Left cardiac atrium (tissue), 4 donors: ENCODE results near the gene FCER2. TPM values are rescaled to one million over a fixed set of nuclear protein-coding genes. Genes with fewer than 3 reads are reported as not detected.
A peak's percentile ranks its signal among the peaks of the same experiment; 100 is the strongest.

ENCODE experiments used
- ATAC-seq, 2 donors: fragments of 200-7000 bp; cut with Tn5 transposase; one replicate each; pipeline ENCODE4 v1.9.1; 2020; ENCODE audit warnings: mild to moderate bottlenecking in 2 of 2, moderate library complexity in 2 of 2
- DNase-seq: peaks from one replicate; pipeline ENCODE4 v3.0.0-alpha.2; 2020
- intact Hi-C, 2 donors: fragments of 100-400 bp; cut with DNase I; formaldehyde crosslinking; loops; one replicate each; pipeline versions ENCODE4 v1.14.1 to v1.15.1; 2022 to 2023
- total RNA-seq, 2 donors: library from RNA; stranded (reverse); fragmentation: NEBNext Ultra II Directional; extraction: Animal tissue kit (Norgen Biotek cat#: 25700); gene quantifications; one replicate each; pipeline ENCODE4 v1.2.1, GENCODE V29; 2021
- donor health status: DM: no; HTN: yes; CAD: no.
- donor health status: DM: no; HTN: yes; CAD: no; lungs with severe emphysema.
- donor health status: DM: yes; HTN: yes; CAD: no.
- donor health status: Dilated cardiomyopathy.

The FCER2 gene
- total RNA-seq, 2 donors from 2014 or later, result 0.31 to 1.7 TPM

DNA sequence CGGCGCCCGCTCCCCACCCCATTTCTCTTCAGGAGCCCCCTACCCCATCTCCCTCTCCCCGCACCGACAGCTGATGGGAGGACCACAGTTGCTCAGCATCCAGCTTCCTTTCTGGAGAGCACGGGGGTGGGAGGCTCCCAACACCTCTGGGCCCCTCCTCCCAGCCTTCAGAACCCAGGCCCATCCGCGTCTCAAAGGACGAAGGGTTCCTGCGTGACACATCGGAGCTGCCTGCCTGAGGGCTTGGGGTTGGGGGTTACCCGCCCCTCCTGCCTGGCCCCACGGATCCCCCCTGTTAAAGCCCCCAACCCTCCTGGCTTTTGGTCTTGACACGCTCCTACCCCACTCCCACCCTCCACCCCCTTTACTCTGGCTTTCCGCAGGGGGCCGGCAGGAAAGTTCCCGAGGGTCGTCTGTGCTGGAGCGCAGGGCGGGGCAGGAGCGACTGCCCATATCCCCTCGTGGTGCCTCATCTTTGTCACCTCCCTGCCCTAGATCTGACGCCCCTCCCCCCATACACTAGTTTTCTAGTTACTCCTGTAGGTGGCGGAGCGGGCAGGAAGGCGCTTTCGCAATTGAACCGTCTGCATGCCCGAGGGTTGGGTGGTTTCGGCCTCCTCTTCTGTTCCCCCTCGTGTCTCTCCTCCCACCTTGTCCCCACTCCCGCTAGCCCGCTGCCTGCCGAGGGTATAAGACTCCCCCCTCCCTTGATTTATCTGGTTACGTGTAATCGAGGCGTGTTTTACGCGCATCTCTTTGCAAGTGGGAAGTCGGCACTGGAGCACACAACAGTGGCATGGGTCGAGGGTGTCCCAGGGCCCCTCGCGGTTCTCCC lies 20.4 kb downstream of the FCER2 start:
- peak; percentile 83 for DNase-seq
- intact Hi-C loops, result loop anchor here (5.0 to 10.0 kb wide), 2 partner anchors 114 to 327 kb away; no protein-coding TSS in a partner anchor
- peak; percentile 73 to 77 for ATAC-seq

DNA sequence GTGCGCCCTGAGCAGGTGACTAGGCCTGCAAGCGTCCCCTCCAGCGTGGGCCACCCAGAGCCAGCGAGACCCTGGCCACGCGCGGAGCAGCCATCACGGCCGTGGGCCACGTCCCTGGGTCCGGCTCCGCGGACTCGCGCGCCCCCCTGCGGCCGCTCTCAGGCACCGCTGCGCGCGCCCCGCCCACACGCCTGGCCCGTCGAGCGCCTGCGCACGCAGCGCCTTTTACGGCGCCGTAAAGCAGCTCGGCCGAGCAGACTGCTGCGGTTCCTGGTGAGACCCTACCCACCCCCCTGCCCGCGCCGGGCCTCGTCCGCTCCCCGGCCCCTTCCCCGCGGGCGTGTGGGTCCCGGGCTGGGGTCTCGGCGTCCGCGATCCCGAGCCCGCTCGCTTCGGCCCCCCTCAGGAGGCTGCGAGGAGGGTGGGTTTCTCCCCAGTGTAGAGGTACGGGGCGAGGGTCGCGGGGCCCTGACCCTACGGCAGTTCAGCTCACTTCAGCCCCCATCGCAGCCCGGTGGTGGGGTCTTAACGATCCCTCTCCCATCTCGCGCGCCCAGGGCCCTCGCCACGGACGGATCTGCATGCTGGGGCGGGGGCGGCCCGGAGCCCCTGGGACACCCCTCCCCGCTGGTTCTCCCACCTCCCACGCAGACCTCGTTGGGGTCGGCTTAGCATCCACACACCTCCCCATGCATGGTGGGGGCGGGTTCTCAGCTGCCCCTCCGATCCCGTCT lies 21.2 kb downstream of the FCER2 start, which contains the start of gene TRAPPC5:
Gene TRAPPC5 (plus strand): TSS at position 228 of the 734 bp plus-strand sequence. CDS start 1,421 bp downstream, outside the sequence.
- DNase-seq, result peak; percentile 90
- intact Hi-C loops, result loop anchor here (5.0 to 10.0 kb wide), 2 partner anchors 113 to 326 kb away; no protein-coding TSS in a partner anchor

DNA sequence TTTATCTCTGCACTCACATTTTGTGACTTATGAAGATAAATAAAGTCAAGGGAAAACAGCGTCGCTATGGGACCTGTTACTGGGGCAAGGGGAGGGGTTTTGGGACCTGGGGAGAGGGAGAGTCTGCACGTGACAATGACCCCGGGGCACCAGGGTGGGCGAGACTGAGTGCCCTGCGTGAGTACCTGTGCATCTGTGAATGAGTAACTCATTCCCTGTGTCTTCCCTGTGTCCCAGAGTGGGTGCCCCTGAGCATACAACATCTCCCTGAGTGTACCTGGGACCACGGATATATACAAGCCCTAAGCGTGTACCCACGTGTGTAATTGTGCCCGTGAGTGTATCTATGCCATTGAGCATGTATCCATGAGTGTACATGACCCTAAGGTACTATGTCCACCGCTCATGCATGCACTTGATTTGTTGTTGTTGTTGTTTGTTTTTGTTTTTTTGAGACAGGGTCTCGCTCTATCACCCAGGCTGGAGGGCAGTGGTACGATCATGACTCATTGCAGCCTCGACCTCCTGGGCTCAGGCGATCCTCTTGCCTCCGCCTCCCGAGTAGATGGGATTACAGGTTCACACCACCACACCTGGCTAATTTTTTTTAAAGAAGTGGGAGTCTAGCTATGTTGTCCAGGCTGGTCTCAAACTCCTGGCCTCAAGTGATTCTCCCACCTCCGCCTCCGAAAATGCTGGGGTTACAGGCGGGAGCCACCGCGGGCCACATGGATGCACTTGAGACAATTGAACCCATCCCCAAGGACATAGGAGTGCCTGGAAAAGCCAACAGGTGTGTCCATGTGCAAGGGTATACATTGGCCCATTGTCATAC lies 21.9 kb downstream of the FCER2 start:
- intact Hi-C loops, result loop anchor here (5.0 to 10.0 kb wide), 2 partner anchors 113 to 325 kb away; no protein-coding TSS in a partner anchor
- ATAC-seq, result no peak
- no peak for DNase-seq

More for the DNA sequence above, 21.2 kb downstream of the FCER2 start, which contains the start of gene TRAPPC5:
- ATAC-seq, result peak; percentile 87 to 91

DNA sequence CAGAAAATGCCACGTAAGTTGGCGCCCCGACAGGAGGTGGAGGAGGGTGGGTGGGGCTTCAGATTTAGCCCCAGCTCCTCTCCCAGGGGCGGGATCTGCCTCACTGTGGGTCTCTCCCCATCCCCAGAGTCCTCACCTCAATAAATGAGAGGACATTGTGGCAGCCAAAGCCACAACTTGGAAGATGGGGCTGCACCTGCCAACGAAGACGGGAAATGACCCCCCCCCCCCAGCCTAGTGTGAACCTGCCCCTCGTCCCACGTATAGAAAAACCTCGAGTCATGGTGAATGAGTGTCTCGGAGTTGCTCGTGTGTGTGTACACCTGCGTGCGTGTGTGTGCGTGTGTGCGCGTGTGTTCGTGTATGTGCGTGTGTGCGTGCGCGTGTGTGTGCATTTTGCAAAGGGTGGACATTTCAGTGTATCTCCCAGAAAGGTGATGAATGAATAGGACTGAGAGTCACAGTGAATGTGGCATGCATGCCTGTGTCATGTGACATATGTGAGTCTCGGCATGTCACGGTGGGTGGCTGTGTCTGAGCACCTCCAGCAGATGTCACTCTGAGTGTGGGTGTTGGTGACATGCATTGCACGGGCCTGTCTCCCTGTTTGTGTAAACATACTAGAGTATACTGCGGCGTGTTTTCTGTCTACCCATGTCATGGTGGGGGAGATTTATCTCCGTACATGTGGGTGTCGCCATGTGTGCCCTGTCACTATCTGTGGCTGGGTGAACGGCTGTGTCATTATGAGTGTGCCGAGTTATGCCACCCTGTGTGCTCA lies 22.8 kb downstream of the FCER2 start:
- intact Hi-C loops, result loop anchor here in 1 of 2 donors (10.0 kb wide), 1 partner anchor 324 kb away; no protein-coding TSS in a partner anchor
- DNase-seq (no peak), ATAC-seq (no peak)

DNA sequence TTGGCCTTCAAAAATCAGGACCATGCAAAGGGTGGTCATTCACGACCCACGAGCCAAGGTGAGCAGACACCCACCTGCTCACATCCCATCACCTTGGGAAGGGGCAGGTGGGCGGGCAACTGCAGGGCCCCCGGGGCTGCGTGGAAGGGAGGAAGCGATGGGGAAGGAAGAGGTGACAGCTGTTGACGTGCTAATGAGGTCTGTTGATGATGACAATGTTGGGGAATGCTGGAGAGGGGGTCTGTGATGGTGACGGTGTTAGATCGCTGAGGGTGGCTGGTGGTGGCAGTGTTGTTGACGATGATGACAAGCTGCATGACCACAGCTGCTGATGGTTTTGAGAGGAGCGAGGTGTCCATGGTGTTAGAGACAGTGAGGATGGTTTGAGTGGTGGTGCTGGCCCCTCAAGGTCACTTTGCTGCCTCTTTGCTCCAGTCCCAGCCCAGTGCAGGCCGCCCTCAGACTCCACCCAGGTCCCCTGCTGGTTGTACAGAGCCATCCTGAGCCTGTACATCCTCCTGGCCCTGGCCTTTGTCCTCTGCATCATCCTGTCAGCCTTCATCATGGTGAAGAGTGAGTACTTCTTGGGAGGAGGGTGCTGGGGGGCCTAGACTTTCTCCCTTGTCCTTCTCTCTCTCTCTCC lies 24.1 kb downstream of the FCER2 start:
- intact Hi-C loops, result loop anchor here in 1 of 2 donors (10.0 kb wide), 1 partner anchor 323 kb away; no protein-coding TSS in a partner anchor
- DNase-seq, result no peak
- no peak for ATAC-seq

DNA sequence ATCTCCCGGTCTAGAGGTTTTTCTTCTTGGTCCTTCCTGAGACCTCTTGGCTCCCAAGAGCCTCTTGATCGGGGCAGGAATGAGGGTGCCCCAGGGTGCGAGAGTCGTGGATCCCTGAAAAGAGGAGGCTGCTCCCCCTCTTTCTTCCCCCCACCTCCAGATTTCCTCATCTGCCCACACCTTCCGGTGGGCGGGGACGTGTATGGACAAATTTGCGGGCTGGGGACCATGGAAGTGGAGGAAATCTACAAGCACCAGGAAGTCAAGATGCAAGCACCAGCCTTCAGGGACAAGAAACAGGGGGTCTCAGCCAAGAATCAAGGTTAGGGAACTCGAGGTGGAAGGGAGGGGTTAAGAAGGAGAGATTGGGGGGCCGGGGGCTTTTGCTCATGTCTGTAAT lies 25.1 kb downstream of the FCER2 start, which contains the start of gene MCEMP1:
Gene MCEMP1 (plus strand): TSS at position 237 of the 400 bp plus-strand sequence. CDS start 31 bp downstream, at position 268.
- ATAC-seq, result no peak
- intact Hi-C loops, result loop anchor here in 1 of 2 donors (10.0 kb wide), 1 partner anchor 322 kb away; no protein-coding TSS in a partner anchor

DNA sequence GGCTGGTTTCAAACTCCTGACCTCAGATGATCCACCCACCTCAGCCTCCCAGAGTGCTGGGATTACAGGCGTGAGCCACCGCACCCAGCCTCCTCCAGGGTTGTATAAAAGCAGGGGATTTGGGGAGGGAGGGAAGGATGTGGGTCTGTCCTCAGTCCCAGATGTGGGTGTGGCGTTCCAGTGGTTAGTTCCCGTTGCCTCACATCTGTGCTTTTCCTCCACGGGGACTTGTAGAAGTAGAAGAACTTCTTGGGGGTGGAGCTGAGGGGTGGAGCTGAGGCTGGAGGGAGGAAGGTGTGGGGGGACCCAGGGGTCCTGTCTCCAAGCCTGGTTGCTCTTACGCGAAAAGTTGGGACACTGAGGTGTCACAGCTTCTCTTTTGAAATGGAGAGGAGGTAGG lies 25.6 kb downstream of the FCER2 start:
- DNase-seq (no peak), ATAC-seq (no peak)
- intact Hi-C loops, result loop anchor here in 1 of 2 donors (10.0 kb wide), 1 partner anchor 322 kb away; no protein-coding TSS in a partner anchor

More for the DNA sequence above, 25.1 kb downstream of the FCER2 start, which contains the start of gene MCEMP1:
- no peak for DNase-seq

DNA sequence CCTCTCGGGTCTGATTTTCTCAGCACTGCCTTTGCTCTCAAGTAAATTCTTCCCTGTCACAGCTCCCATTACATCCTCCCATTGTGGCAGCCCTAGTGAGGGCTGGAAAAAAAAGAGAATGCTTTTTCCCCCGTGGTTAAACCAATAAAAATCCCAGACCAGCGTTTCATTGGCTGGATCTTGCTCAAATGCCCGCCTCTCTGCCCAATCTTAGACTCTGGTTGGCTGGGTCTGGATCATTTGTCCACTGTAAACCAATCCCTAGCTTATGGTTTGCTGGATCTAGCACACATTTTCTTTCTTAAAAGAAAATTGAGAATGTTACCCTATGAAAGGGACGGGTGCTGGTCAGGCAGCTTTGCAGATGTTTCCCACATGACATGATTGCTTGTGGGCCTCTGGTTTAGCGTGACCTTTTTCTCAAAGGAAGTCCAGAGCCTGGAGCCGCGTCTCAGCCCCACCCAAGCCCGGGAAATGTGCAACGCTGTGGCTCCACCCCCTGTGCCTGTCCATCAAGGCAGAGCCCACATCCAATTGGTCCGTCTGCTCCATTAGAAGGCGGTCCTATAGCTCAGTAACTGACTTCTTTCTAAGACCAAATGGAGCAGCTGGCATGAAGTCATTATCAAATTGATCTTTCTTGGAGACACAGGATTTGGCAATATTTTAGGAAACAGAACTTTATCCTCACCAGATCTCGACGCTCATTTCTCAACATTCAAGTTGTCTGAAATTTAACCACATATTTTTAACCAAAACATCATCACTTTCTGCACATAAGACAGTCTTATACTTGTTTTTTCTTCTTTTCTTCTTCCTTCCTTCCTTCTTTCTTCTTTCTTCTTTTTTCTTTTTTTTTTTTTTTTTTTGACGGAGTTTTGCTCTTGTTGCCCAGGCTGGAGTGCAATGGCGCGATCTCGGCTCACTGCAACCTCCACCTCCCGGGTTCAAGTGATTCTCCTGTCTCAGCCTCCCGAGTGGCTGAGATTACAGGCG lies 27.6 kb downstream of the FCER2 start:
- DNase-seq (peak; percentile 67), ATAC-seq (peak; percentile 82 to 86)
- intact Hi-C loops, result loop anchor here in 1 of 2 donors (10.0 kb wide), 1 partner anchor 320 kb away; no protein-coding TSS in a partner anchor

DNA sequence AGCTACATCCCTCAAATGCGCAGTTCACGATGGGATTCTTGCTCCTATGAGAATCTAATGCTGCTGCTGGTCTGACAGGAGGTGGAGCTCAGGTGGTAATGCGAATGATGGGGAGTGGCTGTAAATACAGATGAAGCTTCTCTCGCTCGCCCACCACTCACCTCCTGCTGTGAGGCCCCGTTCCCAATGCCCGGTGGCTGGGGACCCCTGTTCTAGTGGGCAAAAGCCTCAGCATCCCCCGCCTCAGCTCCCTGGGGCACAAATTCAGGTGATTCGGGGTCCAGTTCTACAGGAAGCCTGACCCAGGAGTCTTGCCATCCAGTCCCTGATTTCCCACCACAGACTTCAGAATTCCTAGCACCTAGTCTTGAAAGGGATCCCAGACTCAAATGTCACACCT lies 29.4 kb downstream of the FCER2 start:
- DNase-seq (no peak), ATAC-seq (no peak)
- intact Hi-C loops, result loop anchor here in 1 of 2 donors (10.0 kb wide), 1 partner anchor 318 kb away; no protein-coding TSS in a partner anchor

DNA sequence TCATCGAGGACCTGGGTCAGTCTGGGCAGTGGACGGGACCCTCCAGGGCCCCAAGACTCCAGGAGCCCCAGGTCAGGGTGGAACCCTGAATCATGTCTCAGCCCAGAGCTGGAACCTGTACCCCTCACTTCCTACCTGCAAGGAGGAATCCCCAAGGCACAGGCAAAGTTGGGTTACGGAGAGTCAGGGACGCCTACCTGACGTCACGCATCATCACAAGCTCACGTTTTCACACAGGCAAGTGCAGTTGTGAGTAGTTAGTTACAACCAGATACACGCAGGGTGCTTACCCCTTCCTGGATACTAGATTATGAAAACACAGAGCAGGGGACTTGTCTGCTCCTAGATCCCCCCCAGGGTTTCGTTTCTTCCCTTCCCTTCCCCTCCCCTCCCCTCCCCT lies 31.1 kb downstream of the FCER2 start:
- intact Hi-C loops, result loop anchor here in 1 of 2 donors (10.0 kb wide), 1 partner anchor 316 kb away; no protein-coding TSS in a partner anchor
- DNase-seq (no peak), ATAC-seq (no peak)

DNA sequence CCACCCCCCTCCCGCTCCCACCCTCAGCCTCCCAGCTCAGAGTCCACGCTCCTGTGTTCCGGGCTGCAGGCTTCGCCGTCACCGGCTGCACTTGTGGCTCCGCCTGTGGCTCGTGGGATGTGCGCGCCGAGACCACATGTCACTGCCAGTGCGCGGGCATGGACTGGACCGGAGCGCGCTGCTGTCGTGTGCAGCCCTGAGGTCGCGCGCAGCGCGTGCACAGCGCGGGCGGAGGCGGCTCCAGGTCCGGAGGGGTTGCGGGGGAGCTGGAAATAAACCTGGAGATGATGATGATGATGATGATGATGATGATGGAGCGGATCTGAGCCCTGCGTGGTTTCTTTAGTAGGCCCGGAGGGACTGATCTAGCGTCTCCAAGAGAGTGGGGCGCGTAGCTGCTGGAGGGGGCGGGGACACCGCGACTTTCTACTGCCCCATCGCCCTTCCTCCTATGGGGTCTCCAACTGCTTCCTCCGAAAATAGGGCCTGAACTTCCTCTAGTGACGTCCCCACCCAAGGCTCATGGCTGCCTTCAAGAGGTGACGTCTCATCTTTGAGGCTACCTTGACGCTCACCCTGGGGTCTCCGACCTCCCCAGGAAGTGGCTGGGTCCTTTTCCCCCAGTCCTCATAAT lies 31.7 kb downstream of the FCER2 start:
- no peak for ATAC-seq
- DNase-seq, result no peak
- intact Hi-C loops, result loop anchor here in 1 of 2 donors (10.0 kb wide), 1 partner anchor 315 kb away; no protein-coding TSS in a partner anchor

DNA sequence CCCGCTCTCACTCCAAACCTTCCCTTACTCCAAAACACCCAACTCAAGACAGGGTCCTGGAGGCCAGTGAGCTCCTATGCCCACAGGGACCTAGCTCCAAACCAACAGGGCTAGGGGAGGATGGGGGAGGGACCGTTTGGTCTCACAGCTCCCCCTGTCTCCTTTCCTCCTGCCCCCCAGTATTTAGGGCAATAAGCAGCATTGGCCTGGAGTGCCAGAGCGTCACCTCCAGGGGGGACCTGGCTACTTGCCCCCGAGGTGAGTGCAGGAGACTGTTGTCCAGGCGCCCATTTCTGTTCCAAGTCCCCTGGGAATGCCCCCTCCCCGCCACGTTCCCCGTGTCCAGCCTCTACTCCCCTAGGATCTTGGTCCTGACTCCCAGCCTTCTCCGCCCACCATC lies 32.3 kb downstream of the FCER2 start:
- intact Hi-C loops, result loop anchor here in 1 of 2 donors (10.0 kb wide), 1 partner anchor 315 kb away; no protein-coding TSS in a partner anchor
- no peak for ATAC-seq
- DNase-seq, result no peak

DNA sequence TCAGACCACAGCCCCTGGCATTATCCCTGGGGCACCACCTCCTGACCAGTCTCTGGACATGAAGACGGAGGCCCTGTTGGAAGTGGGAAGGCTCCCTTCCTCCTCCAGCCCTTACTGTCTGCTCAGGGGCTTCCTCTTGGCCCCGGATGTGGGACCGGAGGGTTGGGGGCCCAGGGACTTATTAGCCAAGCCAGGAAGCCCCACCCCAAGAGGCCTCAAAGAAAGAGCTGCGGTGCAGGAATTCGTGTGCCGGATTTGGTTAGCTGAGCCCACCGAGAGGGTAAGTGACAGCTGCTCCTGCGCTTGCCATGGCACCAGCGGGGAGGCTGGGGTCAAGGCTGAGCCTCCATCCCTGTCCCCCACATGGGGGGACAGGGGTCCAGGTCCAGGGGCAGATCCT lies 33.1 kb downstream of the FCER2 start, which contains the start of gene RETN:
Gene RETN (plus strand): TSS at position 208 of the 400 bp plus-strand sequence. CDS start 278 bp downstream, outside the sequence.
- ATAC-seq (no peak), DNase-seq (no peak)
- intact Hi-C loops, result no loop called here

DNA sequence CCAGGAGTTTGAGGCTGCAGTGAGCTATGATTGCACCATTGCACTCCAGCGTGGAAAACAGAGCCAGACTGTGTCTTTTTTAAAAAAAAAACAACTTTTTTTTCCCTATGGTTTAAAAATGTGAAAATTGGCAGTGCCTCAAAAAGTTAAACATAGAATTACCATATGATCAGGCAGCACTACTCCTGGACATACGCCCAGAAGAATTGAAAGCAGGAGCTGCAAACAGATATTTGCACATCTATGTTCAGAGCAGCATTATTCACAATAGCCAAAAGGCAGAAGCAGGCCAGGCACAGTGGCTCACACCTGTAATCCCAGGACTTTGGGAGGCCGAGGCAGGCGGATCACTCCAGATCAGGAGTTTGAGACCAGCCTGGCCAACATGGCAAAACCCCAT lies 36.9 kb downstream of the FCER2 start:
- no peak for DNase-seq
- intact Hi-C loops, result no loop called here
- ATAC-seq, result no peak

DNA sequence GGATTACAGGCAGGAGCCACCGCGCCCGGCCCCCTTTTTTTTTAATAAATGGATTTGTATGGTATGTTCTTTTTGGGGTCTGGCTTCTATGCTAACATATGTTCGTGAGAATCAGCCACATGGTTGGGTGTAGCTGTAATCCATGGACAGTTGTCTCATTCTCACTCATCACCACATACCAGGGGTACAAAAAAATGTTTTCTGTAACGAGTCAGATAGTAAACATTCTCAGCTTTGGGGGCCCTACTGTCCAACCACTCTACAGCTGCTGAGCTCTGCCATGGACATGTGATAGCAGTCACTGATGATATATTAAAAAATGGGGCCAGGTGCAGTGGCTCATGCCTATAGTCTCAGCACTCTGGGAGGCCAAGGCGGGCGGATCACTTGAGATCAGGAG lies 38.2 kb downstream of the FCER2 start:
- intact Hi-C loops, result no loop called here
- ATAC-seq, result no peak
- no peak for DNase-seq
